ENCODE data around the gene ZNF668. TPM values are rescaled to one million over a fixed set of nuclear protein-coding genes. Genes with fewer than 3 reads are reported as not detected.

ZNF668 gene
- total and polyA plus RNA-seq, 2 experiments from 2014 or later = 6.2 to 13.1 TPM

DNA sequence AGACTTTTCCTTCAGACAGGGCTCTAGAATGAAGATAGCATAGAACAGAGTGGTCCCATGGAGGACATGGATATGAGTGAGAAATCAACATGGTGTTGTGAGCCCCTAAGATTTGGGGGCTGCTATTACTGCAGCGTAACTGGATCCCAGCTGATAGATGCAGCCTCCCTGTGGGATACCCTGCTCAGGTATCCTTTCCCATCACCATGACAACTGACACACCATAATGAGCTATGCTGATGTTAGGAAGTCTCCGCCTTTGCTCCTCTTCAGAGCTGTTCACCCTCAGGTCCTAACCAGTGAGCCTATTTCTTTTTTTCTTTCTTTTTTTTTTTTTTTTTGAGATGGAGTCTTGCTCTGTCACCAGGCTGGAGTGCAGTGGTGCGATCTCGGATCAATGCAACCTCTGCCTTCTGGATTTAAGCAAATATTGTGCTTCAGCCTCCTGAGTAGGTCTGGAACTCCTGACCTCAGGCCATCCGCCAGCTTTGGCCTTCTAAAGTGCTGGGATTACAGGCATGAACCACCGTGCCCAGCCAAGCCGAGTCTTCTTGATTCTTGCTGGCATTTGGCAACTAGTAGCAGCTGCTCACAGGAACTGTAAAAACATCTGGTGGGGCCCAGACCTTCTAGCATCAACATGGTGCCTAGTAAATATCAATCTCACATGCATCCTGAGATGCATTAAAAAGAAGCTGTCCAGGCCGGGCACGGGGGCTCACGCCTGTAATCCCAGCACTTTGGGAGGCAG lies 23.6 kb downstream of the ZNF668 start (continued):
- TF ChIP-seq CTCF (conservative IDR thresholded peaks at IDR 0.05; ENCODE audit: low read depth in 2 of 2) (no peak), EZH2phosphoT487 (IDR thresholded peaks at IDR 0.05; ENCODE audit: unreplicated experiment) (no peak), ZNF114 (CRISPR knock-in tag; IDR thresholded peaks at IDR 0.05) (no peak), CREB1 (CRISPR knock-in tag; IDR thresholded peaks at IDR 0.05; ENCODE audit: low read depth) (no peak)

DNA sequence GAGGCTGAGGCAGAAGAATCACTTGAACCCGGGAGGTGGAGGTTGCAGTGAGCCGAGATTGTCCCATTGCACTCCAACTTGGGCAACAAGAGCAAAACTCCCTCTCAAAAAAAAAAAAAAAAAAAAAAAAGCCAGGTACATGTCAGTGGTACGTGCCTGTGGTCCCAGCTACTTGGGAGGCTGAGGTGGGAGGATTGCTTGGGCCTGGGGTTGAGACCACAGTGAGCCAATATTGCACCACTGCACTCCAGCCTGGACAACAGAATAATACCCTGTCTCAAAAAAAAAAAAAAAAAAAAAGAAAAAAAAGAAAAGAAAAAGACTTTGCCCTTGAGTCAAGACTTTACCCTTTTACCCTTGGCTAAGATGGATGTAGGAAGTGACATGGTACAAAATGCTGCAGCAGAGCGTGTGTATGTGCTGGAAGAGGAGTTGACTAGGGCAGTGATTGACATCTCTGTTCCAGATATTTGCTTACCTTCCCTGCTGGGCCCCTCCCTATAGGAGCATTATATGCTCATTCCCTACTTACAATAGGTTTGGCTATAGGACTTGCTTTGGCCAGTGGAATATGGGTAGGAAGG lies 30.1 kb downstream of the ZNF668 start:
- Mint-ChIP-seq H3K4me3 (no peak overlapping the region), H3K27me3 (ENCODE audit: insufficient read depth, low read depth, poor library complexity) (peaks cover 6% of the 10 kb centered on the region), H3K27ac (no peak overlapping the region), H3K36me3 (ENCODE audit: low read depth) (peaks cover 3% of the 10 kb centered on the region), H3K4me1 (peaks cover 3% of the 10 kb centered on the region; the same call in 1 of the 3 replicates), H3K9me3 (no peaks in the 10 kb centered on the region)
- no peaks in the 10 kb centered on the region for H3K27me3 ChIP-seq (ENCODE audit: insufficient read depth)
- 0 out of 2 replicates have a peak, but pooled peaks cover 9% of the 10 kb centered on the region for H3K4me1 ChIP-seq (ENCODE audit: insufficient read depth)
- DNase-seq (ENCODE audit: low spot score) (no peak), ATAC-seq (no peak)
- no peaks in the 10 kb centered on the region for H3K79me2 ChIP-seq (replicated peaks; ENCODE audit: insufficient read depth)
- no peak overlapping the region for H2AFZ ChIP-seq
- no peaks in the 10 kb centered on the region; the same call in 1 of the 2 replicates for H3K36me3 ChIP-seq (ENCODE audit: insufficient read depth)
- H4K20me1 ChIP-seq (replicated peaks; ENCODE audit: insufficient read depth) = no peaks in the 10 kb centered on the region
- H3F3A ChIP-seq (replicated peaks; ENCODE audit: low read depth) = peaks cover 12% of the 10 kb centered on the region; the same call in 1 of the 2 replicates
- H3K4me2 ChIP-seq = no peak overlapping the region
- H3K27ac ChIP-seq (ENCODE audit: low read depth) = no peak overlapping the region
- H3K9me2 ChIP-seq (ENCODE audit: insufficient read depth) = no peaks in the 10 kb centered on the region
- H3K4me3 ChIP-seq = no peak overlapping the region
- TF ChIP-seq CTCF (conservative IDR thresholded peaks at IDR 0.05; ENCODE audit: low read depth in 2 of 2) (no peak), NANOG (IDR thresholded peaks at IDR 0.05; ENCODE audit: borderline replicate concordance) (no peak), ZNF331 (CRISPR knock-in tag; IDR thresholded peaks at IDR 0.05; ENCODE audit: low read depth) (no peak), ZNF114 (CRISPR knock-in tag; IDR thresholded peaks at IDR 0.05) (no peak), POLR2AphosphoS5 (IDR thresholded peaks at IDR 0.05; ENCODE audit: low read depth) (no peak), REST (IDR thresholded peaks at IDR 0.05; ENCODE audit: unreplicated experiment) (no peak), EZH2 (IDR thresholded peaks at IDR 0.05; ENCODE audit: low read depth, unreplicated experiment) (no peak)
- TF ChIP-seq, protein P1, sequence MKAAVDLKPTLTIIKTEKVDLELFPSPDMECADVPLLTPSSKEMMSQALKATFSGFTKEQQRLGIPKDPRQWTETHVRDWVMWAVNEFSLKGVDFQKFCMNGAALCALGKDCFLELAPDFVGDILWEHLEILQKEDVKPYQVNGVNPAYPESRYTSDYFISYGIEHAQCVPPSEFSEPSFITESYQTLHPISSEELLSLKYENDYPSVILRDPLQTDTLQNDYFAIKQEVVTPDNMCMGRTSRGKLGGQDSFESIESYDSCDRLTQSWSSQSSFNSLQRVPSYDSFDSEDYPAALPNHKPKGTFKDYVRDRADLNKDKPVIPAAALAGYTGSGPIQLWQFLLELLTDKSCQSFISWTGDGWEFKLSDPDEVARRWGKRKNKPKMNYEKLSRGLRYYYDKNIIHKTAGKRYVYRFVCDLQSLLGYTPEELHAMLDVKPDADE (IDR thresholded peaks at IDR 0.05) = no peak
